ENCODE results near the gene FGF9. TPM values are rescaled to one million over a fixed set of nuclear protein-coding genes. Genes with fewer than 3 reads are reported as not detected.

Gene FGF9
- total RNA-seq, 1 experiment from 2014 or later: 0.26 TPM

DNA sequence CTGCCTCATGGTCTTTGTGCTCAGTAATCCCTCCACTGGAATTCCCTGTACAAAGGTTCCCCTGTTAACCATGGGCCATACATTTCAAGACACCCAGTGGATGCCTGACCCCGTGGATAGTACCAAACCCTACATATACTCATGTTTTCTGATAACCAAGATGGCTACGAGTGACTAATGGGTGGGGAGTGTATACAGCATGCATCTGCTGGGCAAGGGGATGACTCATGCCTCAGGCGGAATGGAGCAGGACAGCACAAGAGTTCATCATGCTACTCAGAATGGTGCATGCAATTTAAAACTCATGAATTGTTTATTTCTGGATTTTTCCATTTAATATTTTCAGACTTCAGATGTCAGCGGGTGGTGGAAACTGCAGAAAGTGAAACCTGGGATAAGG, 13.3 kb upstream of the FGF9 start (continued):
- TF ChIP-seq GABPB1 (CRISPR knock-in tag; IDR thresholded peaks at IDR 0.05) (no peak), SMAD4 (CRISPR knock-in tag; IDR thresholded peaks at IDR 0.05) (no peak), ZNF263 (CRISPR knock-in tag; IDR thresholded peaks at IDR 0.05; ENCODE audit: low read depth) (no peak), ZNF396 (CRISPR knock-in tag; IDR thresholded peaks at IDR 0.05; ENCODE audit: borderline replicate concordance) (no peak), ZNF219 (CRISPR knock-in tag; IDR thresholded peaks at IDR 0.05; ENCODE audit: borderline replicate concordance) (no peak), ATF1 (CRISPR knock-in tag; IDR thresholded peaks at IDR 0.05) (no peak)
- TF ChIP-seq, protein P1, sequence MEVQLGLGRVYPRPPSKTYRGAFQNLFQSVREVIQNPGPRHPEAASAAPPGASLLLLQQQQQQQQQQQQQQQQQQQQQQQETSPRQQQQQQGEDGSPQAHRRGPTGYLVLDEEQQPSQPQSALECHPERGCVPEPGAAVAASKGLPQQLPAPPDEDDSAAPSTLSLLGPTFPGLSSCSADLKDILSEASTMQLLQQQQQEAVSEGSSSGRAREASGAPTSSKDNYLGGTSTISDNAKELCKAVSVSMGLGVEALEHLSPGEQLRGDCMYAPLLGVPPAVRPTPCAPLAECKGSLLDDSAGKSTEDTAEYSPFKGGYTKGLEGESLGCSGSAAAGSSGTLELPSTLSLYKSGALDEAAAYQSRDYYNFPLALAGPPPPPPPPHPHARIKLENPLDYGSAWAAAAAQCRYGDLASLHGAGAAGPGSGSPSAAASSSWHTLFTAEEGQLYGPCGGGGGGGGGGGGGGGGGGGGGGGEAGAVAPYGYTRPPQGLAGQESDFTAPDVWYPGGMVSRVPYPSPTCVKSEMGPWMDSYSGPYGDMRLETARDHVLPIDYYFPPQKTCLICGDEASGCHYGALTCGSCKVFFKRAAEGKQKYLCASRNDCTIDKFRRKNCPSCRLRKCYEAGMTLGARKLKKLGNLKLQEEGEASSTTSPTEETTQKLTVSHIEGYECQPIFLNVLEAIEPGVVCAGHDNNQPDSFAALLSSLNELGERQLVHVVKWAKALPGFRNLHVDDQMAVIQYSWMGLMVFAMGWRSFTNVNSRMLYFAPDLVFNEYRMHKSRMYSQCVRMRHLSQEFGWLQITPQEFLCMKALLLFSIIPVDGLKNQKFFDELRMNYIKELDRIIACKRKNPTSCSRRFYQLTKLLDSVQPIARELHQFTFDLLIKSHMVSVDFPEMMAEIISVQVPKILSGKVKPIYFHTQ (CRISPR knock-in tag; IDR thresholded peaks at IDR 0.05): no peak
- TF ChIP-seq, protein P2, sequence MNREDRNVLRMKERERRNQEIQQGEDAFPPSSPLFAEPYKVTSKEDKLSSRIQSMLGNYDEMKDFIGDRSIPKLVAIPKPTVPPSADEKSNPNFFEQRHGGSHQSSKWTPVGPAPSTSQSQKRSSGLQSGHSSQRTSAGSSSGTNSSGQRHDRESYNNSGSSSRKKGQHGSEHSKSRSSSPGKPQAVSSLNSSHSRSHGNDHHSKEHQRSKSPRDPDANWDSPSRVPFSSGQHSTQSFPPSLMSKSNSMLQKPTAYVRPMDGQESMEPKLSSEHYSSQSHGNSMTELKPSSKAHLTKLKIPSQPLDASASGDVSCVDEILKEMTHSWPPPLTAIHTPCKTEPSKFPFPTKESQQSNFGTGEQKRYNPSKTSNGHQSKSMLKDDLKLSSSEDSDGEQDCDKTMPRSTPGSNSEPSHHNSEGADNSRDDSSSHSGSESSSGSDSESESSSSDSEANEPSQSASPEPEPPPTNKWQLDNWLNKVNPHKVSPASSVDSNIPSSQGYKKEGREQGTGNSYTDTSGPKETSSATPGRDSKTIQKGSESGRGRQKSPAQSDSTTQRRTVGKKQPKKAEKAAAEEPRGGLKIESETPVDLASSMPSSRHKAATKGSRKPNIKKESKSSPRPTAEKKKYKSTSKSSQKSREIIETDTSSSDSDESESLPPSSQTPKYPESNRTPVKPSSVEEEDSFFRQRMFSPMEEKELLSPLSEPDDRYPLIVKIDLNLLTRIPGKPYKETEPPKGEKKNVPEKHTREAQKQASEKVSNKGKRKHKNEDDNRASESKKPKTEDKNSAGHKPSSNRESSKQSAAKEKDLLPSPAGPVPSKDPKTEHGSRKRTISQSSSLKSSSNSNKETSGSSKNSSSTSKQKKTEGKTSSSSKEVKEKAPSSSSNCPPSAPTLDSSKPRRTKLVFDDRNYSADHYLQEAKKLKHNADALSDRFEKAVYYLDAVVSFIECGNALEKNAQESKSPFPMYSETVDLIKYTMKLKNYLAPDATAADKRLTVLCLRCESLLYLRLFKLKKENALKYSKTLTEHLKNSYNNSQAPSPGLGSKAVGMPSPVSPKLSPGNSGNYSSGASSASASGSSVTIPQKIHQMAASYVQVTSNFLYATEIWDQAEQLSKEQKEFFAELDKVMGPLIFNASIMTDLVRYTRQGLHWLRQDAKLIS (CRISPR knock-in tag; IDR thresholded peaks at IDR 0.05; ENCODE audit: borderline replicate concordance): no peak

DNA sequence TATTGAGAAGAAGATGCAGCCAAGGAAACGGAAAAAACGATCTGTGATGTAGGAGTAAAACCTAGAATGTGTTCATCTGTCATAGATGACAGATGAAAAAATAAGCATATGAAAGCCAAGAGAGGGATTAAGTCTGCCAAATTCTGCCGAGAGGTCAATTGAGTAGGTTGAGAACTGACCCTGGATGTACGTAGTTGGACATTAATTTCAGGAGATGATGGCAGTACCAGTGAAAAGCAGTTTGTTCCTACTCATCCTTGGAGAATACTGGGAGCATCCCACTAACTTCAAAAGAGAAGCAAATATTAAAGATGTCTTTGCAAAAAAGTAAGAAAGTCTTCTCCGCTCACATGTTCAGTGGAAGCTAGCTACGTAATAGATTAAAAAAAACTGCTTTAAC, 11.8 kb upstream of the FGF9 start:
- no peak for DNase-seq (ENCODE audit: low spot score)
- CTCF ChIA-PET: interaction anchor here (0.9 kb wide), 1 partner anchor 254 kb away, joined by 3 read pairs; no protein-coding TSS in a partner anchor
- H3K4me1 Mint-ChIP-seq: no peaks in the 10 kb centered on the region
- TF ChIP-seq FOXJ3 (CRISPR knock-in tag; IDR thresholded peaks at IDR 0.05; ENCODE audit: borderline replicate concordance): no peak
- TF ChIP-seq, protein P3, sequence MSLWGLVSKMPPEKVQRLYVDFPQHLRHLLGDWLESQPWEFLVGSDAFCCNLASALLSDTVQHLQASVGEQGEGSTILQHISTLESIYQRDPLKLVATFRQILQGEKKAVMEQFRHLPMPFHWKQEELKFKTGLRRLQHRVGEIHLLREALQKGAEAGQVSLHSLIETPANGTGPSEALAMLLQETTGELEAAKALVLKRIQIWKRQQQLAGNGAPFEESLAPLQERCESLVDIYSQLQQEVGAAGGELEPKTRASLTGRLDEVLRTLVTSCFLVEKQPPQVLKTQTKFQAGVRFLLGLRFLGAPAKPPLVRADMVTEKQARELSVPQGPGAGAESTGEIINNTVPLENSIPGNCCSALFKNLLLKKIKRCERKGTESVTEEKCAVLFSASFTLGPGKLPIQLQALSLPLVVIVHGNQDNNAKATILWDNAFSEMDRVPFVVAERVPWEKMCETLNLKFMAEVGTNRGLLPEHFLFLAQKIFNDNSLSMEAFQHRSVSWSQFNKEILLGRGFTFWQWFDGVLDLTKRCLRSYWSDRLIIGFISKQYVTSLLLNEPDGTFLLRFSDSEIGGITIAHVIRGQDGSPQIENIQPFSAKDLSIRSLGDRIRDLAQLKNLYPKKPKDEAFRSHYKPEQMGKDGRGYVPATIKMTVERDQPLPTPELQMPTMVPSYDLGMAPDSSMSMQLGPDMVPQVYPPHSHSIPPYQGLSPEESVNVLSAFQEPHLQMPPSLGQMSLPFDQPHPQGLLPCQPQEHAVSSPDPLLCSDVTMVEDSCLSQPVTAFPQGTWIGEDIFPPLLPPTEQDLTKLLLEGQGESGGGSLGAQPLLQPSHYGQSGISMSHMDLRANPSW (CRISPR knock-in tag; conservative IDR thresholded peaks at IDR 0.05; ENCODE audit: low read depth): no peak
- no peak for TF ChIP-seq GRHL2 (CRISPR knock-in tag; IDR thresholded peaks at IDR 0.05; ENCODE audit: insufficient replicate concordance, severe bottlenecking)
- TF ChIP-seq, protein P4, sequence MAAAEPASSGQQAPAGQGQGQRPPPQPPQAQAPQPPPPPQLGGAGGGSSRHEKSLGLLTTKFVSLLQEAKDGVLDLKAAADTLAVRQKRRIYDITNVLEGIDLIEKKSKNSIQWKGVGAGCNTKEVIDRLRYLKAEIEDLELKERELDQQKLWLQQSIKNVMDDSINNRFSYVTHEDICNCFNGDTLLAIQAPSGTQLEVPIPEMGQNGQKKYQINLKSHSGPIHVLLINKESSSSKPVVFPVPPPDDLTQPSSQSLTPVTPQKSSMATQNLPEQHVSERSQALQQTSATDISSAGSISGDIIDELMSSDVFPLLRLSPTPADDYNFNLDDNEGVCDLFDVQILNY (CRISPR knock-in tag; IDR thresholded peaks at IDR 0.05): no peak
- TF ChIP-seq GTF2I (CRISPR knock-in tag; conservative IDR thresholded peaks at IDR 0.05): no peak
- H3K9me3 Mint-ChIP-seq: peaks cover 34% of the 10 kb centered on the region
- no peak for ATAC-seq
- peaks cover 6% of the 10 kb centered on the region for H3K27me3 Mint-ChIP-seq (ENCODE audit: low read depth)
- POLR2A ChIA-PET: no interaction called here
- H3K36me3 Mint-ChIP-seq: peaks cover 5% of the 10 kb centered on the region; the same call in 1 of the 2 replicates
- H3K4me3 Mint-ChIP-seq: no peak overlapping the region
- H3K27ac Mint-ChIP-seq: no peak overlapping the region
